ENCODE results near the gene HS2ST1.
"Not testable (repeated sequence)": the region's sequence is repeated elsewhere in the genome, so short reads cannot be mapped to it uniquely, and the experiment has no call there.

Gene HS2ST1

DNA sequence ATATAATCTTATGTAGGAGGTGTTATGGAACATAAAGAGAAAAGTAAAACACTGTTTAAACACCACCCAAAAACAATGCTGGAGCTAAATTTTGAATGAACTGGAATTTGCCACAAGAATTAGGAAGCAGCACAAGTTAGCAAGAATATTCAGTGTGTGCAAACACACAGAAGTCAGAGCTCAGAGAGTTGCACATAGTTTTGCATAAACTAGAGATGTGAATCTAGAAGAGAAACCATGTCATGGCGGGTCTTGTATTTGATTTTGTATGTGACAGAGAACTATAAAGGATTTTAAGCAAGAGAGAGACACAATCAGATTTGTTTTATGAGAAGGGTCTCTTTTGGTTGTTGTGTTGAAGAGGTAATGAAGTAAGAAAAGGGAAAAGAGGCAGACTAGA is 38.7 kb upstream of the HS2ST1 start:
- in situ Hi-C loops (cut with MboI; ENCODE audit: low sequenced_read_pairs, unreplicated experiment): no loop called here
- TF ChIP-seq, protein P1, sequence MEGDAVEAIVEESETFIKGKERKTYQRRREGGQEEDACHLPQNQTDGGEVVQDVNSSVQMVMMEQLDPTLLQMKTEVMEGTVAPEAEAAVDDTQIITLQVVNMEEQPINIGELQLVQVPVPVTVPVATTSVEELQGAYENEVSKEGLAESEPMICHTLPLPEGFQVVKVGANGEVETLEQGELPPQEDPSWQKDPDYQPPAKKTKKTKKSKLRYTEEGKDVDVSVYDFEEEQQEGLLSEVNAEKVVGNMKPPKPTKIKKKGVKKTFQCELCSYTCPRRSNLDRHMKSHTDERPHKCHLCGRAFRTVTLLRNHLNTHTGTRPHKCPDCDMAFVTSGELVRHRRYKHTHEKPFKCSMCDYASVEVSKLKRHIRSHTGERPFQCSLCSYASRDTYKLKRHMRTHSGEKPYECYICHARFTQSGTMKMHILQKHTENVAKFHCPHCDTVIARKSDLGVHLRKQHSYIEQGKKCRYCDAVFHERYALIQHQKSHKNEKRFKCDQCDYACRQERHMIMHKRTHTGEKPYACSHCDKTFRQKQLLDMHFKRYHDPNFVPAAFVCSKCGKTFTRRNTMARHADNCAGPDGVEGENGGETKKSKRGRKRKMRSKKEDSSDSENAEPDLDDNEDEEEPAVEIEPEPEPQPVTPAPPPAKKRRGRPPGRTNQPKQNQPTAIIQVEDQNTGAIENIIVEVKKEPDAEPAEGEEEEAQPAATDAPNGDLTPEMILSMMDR (IDR thresholded peaks at IDR 0.05; ENCODE audit: borderline replicate concordance, control extremely low read depth, extremely low read depth, insufficient read depth, missing control alignments): no peak

DNA sequence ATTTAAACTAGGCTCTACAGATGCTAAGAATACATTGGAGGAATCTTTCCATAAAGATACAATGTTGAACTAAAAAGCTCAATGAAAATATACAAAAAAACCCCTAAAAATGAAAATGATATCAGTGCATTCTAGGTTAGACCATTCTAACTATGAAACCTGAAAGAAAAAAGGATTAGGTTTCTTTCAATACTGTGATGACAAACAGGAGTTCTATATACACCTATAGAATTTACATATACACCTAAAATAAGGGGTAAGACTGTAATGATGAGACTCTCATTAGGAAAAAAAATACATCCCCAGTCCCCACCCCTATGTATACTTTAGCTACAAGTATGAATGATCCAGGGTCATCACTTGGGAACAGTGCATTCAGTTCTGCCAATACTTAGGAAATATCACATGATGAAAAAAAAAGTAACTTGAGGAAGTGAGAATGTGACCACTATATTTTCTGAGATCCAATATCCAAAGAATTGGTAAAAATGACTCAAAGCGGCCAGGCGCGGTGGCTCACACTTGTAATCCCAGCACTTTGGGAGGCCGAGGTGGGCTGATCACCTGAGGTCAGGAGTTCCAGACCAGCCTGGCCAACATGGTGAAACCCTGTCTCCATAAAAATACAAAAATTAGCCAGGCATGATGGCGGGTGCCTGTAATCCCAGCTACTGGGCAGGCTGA is 26.8 kb upstream of the HS2ST1 start:
- TF ChIP-seq, protein P1 (IDR thresholded peaks at IDR 0.05; ENCODE audit: borderline replicate concordance, control extremely low read depth, extremely low read depth, insufficient read depth, missing control alignments): no peak
- no peak for DNase-seq (ENCODE audit: low spot score)
- in situ Hi-C loops (cut with MboI; ENCODE audit: low sequenced_read_pairs, unreplicated experiment): no loop called here

More for the DNA sequence above, 38.7 kb upstream of the HS2ST1 start:
- no peak for DNase-seq (ENCODE audit: low spot score)

GRCh38 chr1:86888327-86888726 is 26.1 kb upstream of the HS2ST1 start:
- DNase-seq (ENCODE audit: low spot score): no peak
- TF ChIP-seq, protein P1 (IDR thresholded peaks at IDR 0.05; ENCODE audit: borderline replicate concordance, control extremely low read depth, extremely low read depth, insufficient read depth, missing control alignments): no peak
- in situ Hi-C loops (cut with MboI; ENCODE audit: low sequenced_read_pairs, unreplicated experiment): no loop called here

- in situ Hi-C loops (cut with MboI; ENCODE audit: low sequenced_read_pairs, unreplicated experiment); DNase-seq (ENCODE audit: low spot score): not testable (repeated sequence)
Measured at GRCh38 chr1:86899401-86899800, 15.0 kb upstream of the HS2ST1 start.

DNA sequence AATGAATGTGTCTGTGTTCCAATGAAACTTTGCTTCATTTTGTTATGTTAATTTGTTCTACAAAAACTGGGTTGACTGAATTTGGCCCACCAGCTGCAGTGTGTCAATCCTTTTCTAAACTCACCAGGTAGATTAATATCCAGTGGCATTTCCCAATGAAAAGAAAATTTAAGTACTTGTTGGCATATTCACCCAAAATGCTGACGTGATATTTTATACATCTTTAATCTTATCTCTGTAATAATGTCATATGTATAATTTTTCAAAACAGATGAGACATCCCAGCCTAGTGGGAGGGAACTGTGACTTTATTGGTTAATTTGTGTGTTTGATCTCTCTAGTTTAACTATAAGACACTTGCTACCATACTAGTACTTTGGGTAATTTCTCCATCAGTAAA is 8.6 kb upstream of the HS2ST1 start:
- in situ Hi-C loops (cut with MboI; ENCODE audit: low sequenced_read_pairs, unreplicated experiment): no loop called here
- TF ChIP-seq, protein P1 (IDR thresholded peaks at IDR 0.05; ENCODE audit: borderline replicate concordance, control extremely low read depth, extremely low read depth, insufficient read depth, missing control alignments): no peak
- no peak for DNase-seq (ENCODE audit: low spot score)

GRCh38 chr1:86906419-86906818 is 8.0 kb upstream of the HS2ST1 start:
- in situ Hi-C loops (cut with MboI; ENCODE audit: low sequenced_read_pairs, unreplicated experiment): no loop called here
- TF ChIP-seq, protein P1 (IDR thresholded peaks at IDR 0.05; ENCODE audit: borderline replicate concordance, control extremely low read depth, extremely low read depth, insufficient read depth, missing control alignments): no peak
- DNase-seq (ENCODE audit: low spot score): no peak

DNA sequence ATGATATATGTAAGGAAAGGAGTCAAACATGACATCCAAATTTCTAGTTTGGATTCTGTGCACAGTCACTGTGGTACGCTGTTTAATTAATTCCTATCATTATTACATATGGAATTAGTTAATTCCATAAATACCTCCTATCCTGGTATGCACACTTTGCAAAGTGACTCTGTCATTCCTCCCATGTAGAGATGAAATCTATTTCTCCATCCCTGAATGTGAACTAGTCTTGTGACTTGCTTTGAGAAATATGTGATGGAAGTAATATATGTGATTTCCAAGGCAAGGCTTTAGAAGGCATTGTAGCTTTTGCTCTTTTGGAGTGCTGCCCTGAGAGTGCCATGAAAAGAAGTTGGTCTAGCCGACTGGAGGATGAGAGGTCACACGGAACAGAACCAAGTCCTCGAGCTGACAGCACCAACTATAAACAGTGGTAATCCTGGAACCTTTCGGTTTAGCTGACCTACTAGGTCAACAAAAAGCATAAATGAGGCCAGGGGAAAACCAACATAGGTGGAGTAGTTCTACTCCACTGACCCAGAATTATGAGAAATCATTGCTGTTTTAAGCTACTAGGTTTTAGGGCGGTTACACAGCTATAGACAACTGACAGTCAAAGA is 2.0 kb upstream of the HS2ST1 start:
- in situ Hi-C loops (cut with MboI; ENCODE audit: low sequenced_read_pairs, unreplicated experiment): no loop called here
- TF ChIP-seq, protein P1 (IDR thresholded peaks at IDR 0.05; ENCODE audit: borderline replicate concordance, control extremely low read depth, extremely low read depth, insufficient read depth, missing control alignments): no peak
- DNase-seq (ENCODE audit: low spot score): peak; percentile 38
